Measurements from ENCODE around the gene ATOSB. TPM values are rescaled to one million over a fixed set of nuclear protein-coding genes. Genes with fewer than 3 reads are reported as not detected.

The ATOSB gene
- total and polyA plus RNA-seq, 9 of the 15 experiments (the other 6 are each of a cell fraction or from before 2014, with no cell fraction given) = 0.45 to 8.0 (median 4.2) TPM

DNA sequence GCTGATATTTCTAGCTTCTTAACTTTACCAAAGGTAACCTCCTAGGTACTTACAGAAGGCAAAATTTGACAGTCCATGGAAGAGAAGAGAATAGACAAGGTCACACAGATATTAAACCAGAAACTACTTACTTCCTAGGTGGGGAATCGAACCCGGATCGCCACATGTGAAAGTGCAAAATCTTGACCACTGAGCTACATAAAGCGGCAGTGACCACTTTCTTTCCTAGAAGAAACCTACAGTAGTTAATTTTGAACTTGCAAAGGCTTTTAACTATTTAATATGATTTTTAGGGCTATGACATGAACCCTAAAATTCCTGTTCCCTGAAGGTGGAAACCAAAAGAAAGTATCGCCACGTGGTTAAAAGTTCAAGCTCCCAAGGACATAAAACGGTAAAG, 20.3 kb upstream of the ATOSB start:
- ATAC-seq (no peak), FAIRE-seq (no peak), DNase-seq (ENCODE audit: extremely low read depth in 1 of 4, low spot score in 3 of 4) (peak in 1 of 4 experiments; percentile 8)
- H3K4me2 ChIP-seq (ENCODE audit: insufficient read depth, low read length) = no peak overlapping the region
- H2AFZ ChIP-seq (ENCODE audit: low read depth, low read length) = no peak overlapping the region
- TF ChIP-seq GTF2E2 (tag; IDR thresholded peaks at IDR 0.05) (no peak), SIN3B (IDR thresholded peaks at IDR 0.05; ENCODE audit: low read depth) (no peak), TFAM (CRISPR knock-in tag; conservative IDR thresholded peaks at IDR 0.05) (no peak), POLR2H (tag; IDR thresholded peaks at IDR 0.05; ENCODE audit: low read depth) (0 out of 2 replicates have a peak, but pooled peaks have one; percentile 22), TBP (optimal IDR thresholded peaks at IDR 0.05; ENCODE audit: low read depth, low read length) (peak; percentile 85), ZNF12 (CRISPR knock-in tag; IDR thresholded peaks at IDR 0.05) (no peak), SMARCE1 (IDR thresholded peaks at IDR 0.05) (no peak), PCBP2 (IDR thresholded peaks at IDR 0.05; ENCODE audit: low read depth, low read length, poor library complexity, severe bottlenecking) (no peak), POLR3A (IDR thresholded peaks at IDR 0.05; ENCODE audit: borderline replicate concordance, extremely low read depth, insufficient read depth, insufficient read length) (peak; percentile 68)
- no peak overlapping the region for H3K9ac ChIP-seq (ENCODE audit: insufficient read depth in 1 of 2, low read depth in 2 of 2, low read length in 2 of 2)
- CTCF ChIA-PET (ENCODE audit: low intra/inter-chr PET ratio) = no interaction called here
- no peak overlapping the region for H3K27ac ChIP-seq (ENCODE audit: extremely low read depth, low read depth, low read length)
- peaks cover 0 to 8% of the 10 kb centered on the region in 2 experiments; a peak in 2 of 5 replicates for H3K4me1 ChIP-seq (replicated peaks in 1 of 2; ENCODE audit: control insufficient read depth in 2 of 2, insufficient read depth in 2 of 2, low read length in 2 of 2)
- intact Hi-C loops (cut with micrococcal nuclease) = no loop called here
- H3K9me1 ChIP-seq (ENCODE audit: control insufficient read depth, insufficient read depth, low read length) = no peaks in the 10 kb centered on the region
- POLR2A ChIA-PET = interaction anchor here (1.4 to 1.5 kb wide), 2 partner anchors 9 to 11 kb away, joined by 3 to 4 read pairs; no protein-coding TSS in a partner anchor
- no peaks in the 10 kb centered on the region for H3K9me3 ChIP-seq (replicated peaks; ENCODE audit: control insufficient read depth, insufficient read depth, low read depth, low read length)
- 28% methylated on average over 7 of the region's 7 CpGs for WGBS (ENCODE audit: insufficient coverage, low coverage, missing lambda C conversion rate)
- no peaks in the 10 kb centered on the region for H3K36me3 ChIP-seq (ENCODE audit: control insufficient read depth, insufficient read depth, low read length)
- no peaks in the 10 kb centered on the region for H3K27me3 ChIP-seq (ENCODE audit: control insufficient read depth in 2 of 2, insufficient read depth in 2 of 2, low read length in 2 of 2)
- no peaks in the 10 kb centered on the region for H3K79me2 ChIP-seq (ENCODE audit: control insufficient read depth, insufficient read depth, low read length)
- BruUV-seq (replicated peaks) = no TSS peak
- H3K4me3 ChIP-seq = no peak overlapping the region
- in situ Hi-C loops (cut with MboI) = no loop called here
- no peaks in the 10 kb centered on the region for H4K20me1 ChIP-seq (replicated peaks; ENCODE audit: control insufficient read depth, insufficient read depth, low read length)
